Measurements from ENCODE around the gene EPB42.
"Not testable (repeated sequence)": the region's sequence is repeated elsewhere in the genome, so short reads cannot be mapped to it uniquely, and the experiment has no call there.

EPB42 gene

DNA sequence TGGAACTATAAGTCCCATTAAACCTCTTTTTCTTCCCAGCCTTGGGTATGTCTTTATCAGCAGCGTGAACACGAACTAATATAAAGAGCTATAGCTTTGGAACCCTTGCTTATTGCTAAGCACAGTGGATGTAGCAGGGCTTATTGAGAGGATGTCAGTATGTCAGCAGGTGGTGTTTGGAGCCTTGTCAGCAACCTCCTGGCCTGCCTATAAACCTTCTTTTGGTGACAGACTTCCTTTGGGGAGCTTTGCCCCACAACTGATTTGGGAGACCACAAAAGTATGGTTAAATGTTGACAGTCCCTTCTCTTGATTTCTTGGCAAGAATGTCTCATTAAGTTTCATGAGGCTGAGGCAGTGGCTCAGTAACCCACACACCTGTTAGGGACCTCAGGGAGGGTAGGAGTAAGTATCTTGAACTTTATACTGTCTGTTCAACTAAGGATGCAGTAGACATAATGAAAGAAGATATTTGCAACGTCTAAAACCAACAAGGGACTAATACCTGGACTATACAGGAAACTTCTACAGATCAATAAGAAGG, 20.8 kb downstream of the EPB42 start:
- Histone ChIP-seq H3K36me3 (ENCODE audit: control insufficient read depth in 4 of 4, insufficient read depth in 4 of 4, low read length in 3 of 4) (peaks cover 6 to 27% (median 8%) of the 10 kb centered on the region in 4 experiments), H3K4me3 (ENCODE audit: control insufficient read depth in 1 of 7, extremely low read depth in 1 of 7, insufficient read depth in 4 of 7, low read depth in 2 of 7, low read length in 6 of 7) (no peak overlapping the region), H3K4me1 (ENCODE audit: control extremely low read depth in 1 of 4, control insufficient read depth in 4 of 4, insufficient read depth in 4 of 4, low read length in 3 of 4) (no peaks in the 10 kb centered on the region), H3K27me3 (replicated peaks in 2 of 5; ENCODE audit: control insufficient read depth in 4 of 5, insufficient read depth in 5 of 5, low read length in 4 of 5) (peaks cover 0 to 2% (median 0%) of the 10 kb centered on the region in 5 experiments), H3K9me3 (ENCODE audit: control extremely low read depth in 1 of 5, control insufficient read depth in 4 of 5, insufficient read depth in 2 of 5, low read depth in 1 of 5, low read length in 4 of 5) (peaks cover 0 to 3% (median 0%) of the 10 kb centered on the region in 5 experiments), H3K27ac (ENCODE audit: insufficient read depth in 1 of 2, low read depth in 1 of 2, low read length in 2 of 2, poor library complexity in 1 of 2, severe bottlenecking in 2 of 2) (no peak overlapping the region)
- POLR2A ChIA-PET, result no interaction called here
- WGBS (ENCODE audit: insufficient coverage), result 100% methylated on average over 2 of the region's 3 CpGs
- CTCF ChIA-PET, result interaction anchor here (1.0 to 1.2 kb wide), 2 partner anchors 10 to 88 kb away, joined by 3 read pairs; no protein-coding TSS in a partner anchor
- no peak for DNase-seq

DNA sequence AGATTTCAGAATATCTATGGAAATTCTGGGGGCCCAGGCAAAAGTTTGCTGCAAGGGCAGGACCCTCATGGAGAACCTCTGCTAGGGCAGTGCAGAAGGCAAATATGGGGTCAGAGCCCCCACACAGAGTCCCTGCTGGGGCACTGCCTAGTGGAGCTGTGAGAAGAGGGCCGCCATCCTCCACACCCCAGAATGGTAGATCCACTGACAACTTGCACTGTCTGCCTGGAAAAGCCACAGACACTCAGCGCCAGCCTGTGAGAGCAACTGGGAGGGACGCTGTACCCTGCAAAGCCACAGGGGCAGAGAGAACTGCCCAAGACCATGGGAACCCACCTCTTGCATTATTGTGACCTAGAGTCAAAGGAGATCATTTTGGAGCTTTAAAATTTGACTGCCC, 21.8 kb downstream of the EPB42 start:
- WGBS (ENCODE audit: insufficient coverage), result 100% methylated on average over 2 of the region's 3 CpGs
- H3K9me3 ChIP-seq (ENCODE audit: control extremely low read depth in 1 of 5, control insufficient read depth in 4 of 5, insufficient read depth in 2 of 5, low read depth in 1 of 5, low read length in 4 of 5), result peaks cover 0 to 3% (median 0%) of the 10 kb centered on the region in 5 experiments
- no peaks in the 10 kb centered on the region for H3K4me1 ChIP-seq (ENCODE audit: control extremely low read depth in 1 of 4, control insufficient read depth in 4 of 4, insufficient read depth in 4 of 4, low read length in 3 of 4)
- no peak overlapping the region for H3K4me3 ChIP-seq (ENCODE audit: control insufficient read depth in 1 of 7, extremely low read depth in 1 of 7, insufficient read depth in 4 of 7, low read depth in 2 of 7, low read length in 6 of 7)
- ChIA-PET CTCF (interaction anchor here (1.2 to 1.6 kb wide), 2 partner anchors 13 to 89 kb away, joined by 3 to 4 read pairs; partner anchors contain the start of gene CCNDBP1), POLR2A (no interaction called here)
- H3K27me3 ChIP-seq (replicated peaks in 2 of 5; ENCODE audit: control insufficient read depth in 4 of 5, insufficient read depth in 5 of 5, low read length in 4 of 5), result no peaks in the 10 kb centered on the region
- H3K36me3 ChIP-seq (ENCODE audit: control insufficient read depth in 4 of 4, insufficient read depth in 4 of 4, low read length in 3 of 4), result peaks cover 12 to 38% (median 15%) of the 10 kb centered on the region in 4 experiments
- no peak for DNase-seq
- no peak overlapping the region for H3K27ac ChIP-seq (ENCODE audit: insufficient read depth in 1 of 2, low read depth in 1 of 2, low read length in 2 of 2, poor library complexity in 1 of 2, severe bottlenecking in 2 of 2)

DNA sequence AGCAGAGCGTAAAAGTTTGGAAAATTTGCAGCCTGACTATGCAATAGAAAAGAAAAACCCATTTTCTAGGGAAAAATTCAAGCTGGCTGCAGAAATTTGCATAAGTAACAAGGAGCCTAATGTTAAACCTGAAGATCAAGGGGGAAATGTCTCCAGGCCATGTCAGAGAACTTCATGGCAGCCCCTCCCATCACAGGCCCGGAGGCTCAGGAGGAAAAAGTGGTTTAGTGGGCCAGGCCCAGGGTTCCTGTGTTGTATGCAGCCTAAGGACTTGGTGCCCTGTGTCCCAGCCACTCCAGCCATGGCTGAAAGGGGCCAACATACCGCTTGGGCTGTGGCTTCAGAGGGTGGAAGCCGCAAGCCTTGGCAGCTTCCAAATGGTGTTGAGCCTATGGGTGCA, 22.3 kb downstream of the EPB42 start:
- H3K4me3 ChIP-seq (ENCODE audit: control insufficient read depth in 1 of 7, extremely low read depth in 1 of 7, insufficient read depth in 4 of 7, low read depth in 2 of 7, low read length in 6 of 7); H3K27me3 ChIP-seq (replicated peaks in 2 of 5; ENCODE audit: control insufficient read depth in 4 of 5, insufficient read depth in 5 of 5, low read length in 4 of 5); H3K27ac ChIP-seq (ENCODE audit: insufficient read depth in 1 of 2, low read depth in 1 of 2, low read length in 2 of 2, poor library complexity in 1 of 2, severe bottlenecking in 2 of 2); DNase-seq; H3K9me3 ChIP-seq (ENCODE audit: control extremely low read depth in 1 of 5, control insufficient read depth in 4 of 5, insufficient read depth in 2 of 5, low read depth in 1 of 5, low read length in 4 of 5); H3K4me1 ChIP-seq (ENCODE audit: control extremely low read depth in 1 of 4, control insufficient read depth in 4 of 4, insufficient read depth in 4 of 4, low read length in 3 of 4); POLR2A ChIA-PET: not testable (repeated sequence)
- WGBS (ENCODE audit: insufficient coverage), result 93% methylated on average over 4 of the region's 4 CpGs
- H3K36me3 ChIP-seq (ENCODE audit: control insufficient read depth in 4 of 4, insufficient read depth in 4 of 4, low read length in 3 of 4), result peaks cover 12 to 41% (median 15%) of the 10 kb centered on the region in 4 experiments
- CTCF ChIA-PET, result interaction anchor here (1.6 kb wide), 1 partner anchor 13 kb away, joined by 4 read pairs; the partner anchor contains the start of gene CCNDBP1

DNA sequence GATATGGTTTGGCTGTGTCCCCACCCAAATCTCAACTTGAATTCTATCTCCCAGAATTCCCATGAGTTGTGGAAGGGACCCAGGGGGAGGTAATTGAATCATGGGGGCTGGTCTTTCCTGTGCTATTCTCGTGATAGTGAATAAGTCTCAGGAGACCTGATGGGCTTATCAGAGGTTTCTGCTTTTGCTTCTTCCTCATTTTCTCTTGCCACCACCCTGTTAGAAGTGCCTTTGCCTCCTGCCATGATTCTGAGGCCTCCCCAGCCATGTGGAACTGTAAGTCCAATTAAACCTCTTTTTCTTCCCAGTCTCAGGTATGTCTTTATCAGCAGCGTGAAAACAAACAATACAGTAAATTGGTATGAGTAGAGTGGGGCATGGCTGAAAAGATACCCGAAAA, 23.0 kb downstream of the EPB42 start:
- WGBS (ENCODE audit: insufficient coverage), result 100% methylated on average over 1 of the region's 3 CpGs
- H3K9me3 ChIP-seq (ENCODE audit: control extremely low read depth in 1 of 5, control insufficient read depth in 4 of 5, insufficient read depth in 2 of 5, low read depth in 1 of 5, low read length in 4 of 5); H3K27ac ChIP-seq (ENCODE audit: insufficient read depth in 1 of 2, low read depth in 1 of 2, low read length in 2 of 2, poor library complexity in 1 of 2, severe bottlenecking in 2 of 2); H3K27me3 ChIP-seq (replicated peaks in 2 of 5; ENCODE audit: control insufficient read depth in 4 of 5, insufficient read depth in 5 of 5, low read length in 4 of 5); H3K4me3 ChIP-seq (ENCODE audit: control insufficient read depth in 1 of 7, extremely low read depth in 1 of 7, insufficient read depth in 4 of 7, low read depth in 2 of 7, low read length in 6 of 7); H3K4me1 ChIP-seq (ENCODE audit: control extremely low read depth in 1 of 4, control insufficient read depth in 4 of 4, insufficient read depth in 4 of 4, low read length in 3 of 4); POLR2A ChIA-PET: not testable (repeated sequence)
- peaks cover 13 to 47% (median 17%) of the 10 kb centered on the region in 4 experiments for H3K36me3 ChIP-seq (ENCODE audit: control insufficient read depth in 4 of 4, insufficient read depth in 4 of 4, low read length in 3 of 4)
- CTCF ChIA-PET, result interaction anchor here (1.5 to 1.6 kb wide), 2 partner anchors 12 to 88 kb away, joined by 4 to 5 read pairs; partner anchors contain the start of gene CCNDBP1
- peak in 1 of 3 donors; percentile 16 for DNase-seq

DNA sequence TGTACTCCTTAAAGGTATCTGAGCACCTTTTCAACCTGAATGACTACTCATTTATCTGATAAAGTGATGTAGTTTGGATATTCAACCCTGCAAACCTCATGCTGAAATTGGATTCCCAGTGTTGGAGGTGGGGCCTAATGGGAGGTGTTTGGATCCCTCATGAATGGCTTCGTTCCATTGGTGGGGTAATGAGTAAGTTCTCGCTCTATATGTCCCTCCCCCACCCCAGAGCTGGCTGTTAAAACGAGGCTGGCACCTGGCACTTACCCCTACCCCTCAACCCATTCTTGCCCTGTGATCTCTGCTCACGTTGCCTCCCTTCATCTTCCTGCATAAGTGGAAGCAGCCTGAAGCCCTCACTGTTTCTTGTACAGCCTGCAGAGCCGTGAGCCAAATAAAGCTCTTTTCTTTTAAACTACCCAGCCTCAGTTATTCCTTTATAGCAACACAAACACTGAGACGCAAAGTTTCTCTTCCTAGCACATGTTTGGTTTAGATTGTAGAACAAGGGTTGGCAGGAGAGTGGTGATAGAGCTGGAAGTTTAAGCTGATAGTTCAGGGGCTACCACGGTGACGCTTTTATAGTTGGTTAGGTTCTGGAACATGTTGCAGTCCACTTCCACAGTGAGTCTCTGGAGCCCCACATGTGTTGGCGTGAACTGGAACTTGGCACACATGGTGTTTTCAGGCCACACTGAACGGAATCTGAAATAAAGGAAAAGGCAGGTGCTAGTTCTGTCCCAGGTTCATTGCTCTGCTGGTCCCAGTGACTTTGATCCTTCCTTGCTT, 23.9 kb downstream of the EPB42 start:
- 100% methylated on average over 6 of the region's 10 CpGs for WGBS (ENCODE audit: insufficient coverage)

DNA sequence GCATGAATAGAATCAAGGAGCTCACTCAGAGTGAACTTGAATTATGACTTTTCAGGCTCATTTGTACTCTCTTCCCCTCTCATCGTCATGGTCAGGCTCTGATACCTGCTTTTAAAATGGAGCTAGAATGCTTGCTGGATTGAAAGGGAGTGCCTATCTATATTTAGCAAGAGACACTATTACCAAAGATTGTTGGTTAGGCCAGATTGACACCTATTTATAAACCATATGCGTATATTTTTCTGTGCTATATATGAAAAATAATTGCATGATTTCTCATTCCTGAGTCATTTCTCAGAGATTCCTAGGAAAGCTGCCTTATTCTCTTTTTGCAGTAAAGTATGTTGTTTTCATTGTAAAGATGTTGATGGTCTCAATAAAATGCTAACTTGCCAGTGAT, 26.0 kb downstream of the EPB42 start:
- WGBS (ENCODE audit: insufficient coverage), result no CpG with 5 or more reads among the region's 2 CpGs
- CTCF ChIA-PET, result interaction anchor here (0.9 to 6.7 kb wide), 5 partner anchors 8 to 91 kb away, joined by 4 to 50 read pairs (median 5); no protein-coding TSS in a partner anchor
- no peak for DNase-seq
- H3K4me1 ChIP-seq (ENCODE audit: control extremely low read depth in 1 of 4, control insufficient read depth in 4 of 4, insufficient read depth in 4 of 4, low read length in 3 of 4), result no peaks in the 10 kb centered on the region
- peaks cover 0 to 3% (median 0%) of the 10 kb centered on the region in 5 experiments for H3K9me3 ChIP-seq (ENCODE audit: control extremely low read depth in 1 of 5, control insufficient read depth in 4 of 5, insufficient read depth in 2 of 5, low read depth in 1 of 5, low read length in 4 of 5)
- H3K27me3 ChIP-seq (replicated peaks in 2 of 5; ENCODE audit: control insufficient read depth in 4 of 5, insufficient read depth in 5 of 5, low read length in 4 of 5), result no peaks in the 10 kb centered on the region
- POLR2A ChIA-PET, result interaction anchor here (0.9 kb wide), 1 partner anchor 9 kb away, joined by 4 read pairs; no protein-coding TSS in a partner anchor
- H3K27ac ChIP-seq (ENCODE audit: insufficient read depth in 1 of 2, low read depth in 1 of 2, low read length in 2 of 2, poor library complexity in 1 of 2, severe bottlenecking in 2 of 2), result no peak overlapping the region
- no peak overlapping the region for H3K4me3 ChIP-seq (ENCODE audit: control insufficient read depth in 1 of 7, extremely low read depth in 1 of 7, insufficient read depth in 4 of 7, low read depth in 2 of 7, low read length in 6 of 7)
- H3K36me3 ChIP-seq (ENCODE audit: control insufficient read depth in 4 of 4, insufficient read depth in 4 of 4, low read length in 3 of 4), result peaks cover 28 to 77% (median 37%) of the 10 kb centered on the region in 4 experiments

More for the DNA sequence above, 23.9 kb downstream of the EPB42 start:
- Histone ChIP-seq H3K27me3 (replicated peaks in 2 of 5; ENCODE audit: control insufficient read depth in 4 of 5, insufficient read depth in 5 of 5, low read length in 4 of 5) (no peaks in the 10 kb centered on the region), H3K4me3 (ENCODE audit: control insufficient read depth in 1 of 7, extremely low read depth in 1 of 7, insufficient read depth in 4 of 7, low read depth in 2 of 7, low read length in 6 of 7) (no peak overlapping the region), H3K4me1 (ENCODE audit: control extremely low read depth in 1 of 4, control insufficient read depth in 4 of 4, insufficient read depth in 4 of 4, low read length in 3 of 4) (no peaks in the 10 kb centered on the region), H3K36me3 (ENCODE audit: control insufficient read depth in 4 of 4, insufficient read depth in 4 of 4, low read length in 3 of 4) (peaks cover 21 to 55% (median 23%) of the 10 kb centered on the region in 4 experiments), H3K27ac (ENCODE audit: insufficient read depth in 1 of 2, low read depth in 1 of 2, low read length in 2 of 2, poor library complexity in 1 of 2, severe bottlenecking in 2 of 2) (no peak overlapping the region), H3K9me3 (ENCODE audit: control extremely low read depth in 1 of 5, control insufficient read depth in 4 of 5, insufficient read depth in 2 of 5, low read depth in 1 of 5, low read length in 4 of 5) (peaks cover 0 to 3% (median 0%) of the 10 kb centered on the region in 5 experiments)
- no peak for DNase-seq
- ChIA-PET POLR2A (no interaction called here), CTCF (interaction anchor here (0.6 to 1.5 kb wide), 5 partner anchors 9 to 89 kb away, joined by 3 to 5 read pairs (median 3); no protein-coding TSS in a partner anchor)

Data from common myeloid progenitor, CD34-positive (primary cell).